A673 (cell line): Measurements from ENCODE around the gene RAB3C. TPM values are rescaled to one million over a fixed set of nuclear protein-coding genes. Genes with fewer than 3 reads are reported as not detected.

Source experiments
- BruUV-seq: library from RNA; stranded (reverse); fragments of 400-500 nt; replicated peaks from 2 replicates; lab custom pipeline; 2021; lab: Mats Ljungman, UMichigan
- CTCF ChIA-PET: fragments of 300-600 bp; sonication (Branson Sonifier 250); formaldehyde crosslinking; loops from one replicate; lab custom pipeline; 2022; ENCODE audit warnings: antibody characterized with exemption; lab: Charles Lee
- POLR2A ChIA-PET: fragments of 300-600 bp; sonication (Branson Sonifier 250); formaldehyde crosslinking; loops from one replicate; lab custom pipeline; 2022; ENCODE audit warnings: antibody characterized with exemption; ENCODE audit not compliant: low non-redundant PET; lab: Charles Lee
- DNase-seq: peaks from one replicate; pipeline ENCODE4 v3.0.0-alpha.2; 2015; ENCODE audit warnings: low spot score
- H3K27ac ChIP-seq: fragments of 200-600 bp; sonication (generic); 2 replicates; pipeline ENCODE4 v1.5.1; 2016; ENCODE audit warnings: mixed run types, low read depth, mild to moderate bottlenecking, mixed read lengths, antibody characterized with exemption, low read length; ENCODE audit not compliant: poor library complexity, severe bottlenecking
- H3K27me3 ChIP-seq: fragments of 200-600 bp; sonication (generic); replicated peaks from 2 replicates; pipeline ENCODE4 v1.6.1; 2017; ENCODE audit warnings: mixed run types, low read depth, mild to moderate bottlenecking, mixed read lengths, antibody characterized with exemption, low read length; ENCODE audit not compliant: insufficient read depth, poor library complexity
- H3K36me3 ChIP-seq: fragments of 200-600 bp; sonication (generic); 2 replicates; pipeline ENCODE4 v1.6.1; 2016; ENCODE audit warnings: mixed run types, mild to moderate bottlenecking, mixed read lengths, antibody characterized with exemption, low read length; ENCODE audit not compliant: insufficient read depth, poor library complexity, severe bottlenecking
- H3K4me1 ChIP-seq: fragments of 200-600 bp; sonication (generic); 2 replicates; pipeline ENCODE4 v1.6.1; 2017; ENCODE audit warnings: mixed run types, mild to moderate bottlenecking, mixed read lengths, antibody characterized with exemption, low read length; ENCODE audit not compliant: insufficient read depth, poor library complexity, severe bottlenecking
- H3K4me3 ChIP-seq: fragments of 200-600 bp; sonication (generic); 2 replicates; pipeline ENCODE4 v1.5.1; 2016; ENCODE audit warnings: low read depth, mixed run types, mild to moderate bottlenecking, mixed read lengths, low read length; ENCODE audit not compliant: poor library complexity, severe bottlenecking
- H3K9me3 ChIP-seq: fragments of 200-600 bp; sonication (generic); 2 replicates; pipeline ENCODE4 v1.6.1; 2016; ENCODE audit warnings: mixed run types, low read depth, mild to moderate bottlenecking, mixed read lengths, antibody characterized with exemption, low read length; ENCODE audit not compliant: poor library complexity, severe bottlenecking
- CTCF ChIP-seq: fragments of 300-800, 200-600 bp; sonication (generic); conservative IDR thresholded peaks from 2 replicates; pipeline ENCODE4 v1.5.1; 2017; ENCODE audit warnings: low read depth, mild to moderate bottlenecking, antibody characterized with exemption, low read length, moderate library complexity, mixed read lengths
- EZH2 ChIP-seq: fragments of 200-600 bp; sonication (generic); IDR thresholded peaks from 2 replicates; pipeline ENCODE4 v1.6.1; 2017; ENCODE audit warnings: borderline replicate concordance, low read depth, mild to moderate bottlenecking, mixed read lengths, antibody characterized with exemption, low read length; ENCODE audit not compliant: poor library complexity, severe bottlenecking
- intact Hi-C: fragments of 100-400 bp; cut with micrococcal nuclease; formaldehyde crosslinking; loops from one replicate; pipeline ENCODE4 v1.10.0; 2022; ENCODE audit not compliant: unreplicated experiment
- total RNA-seq: library from RNA; stranded (reverse); gene quantifications from 2 replicates; pipeline ENCODE4 v1.2.3, GENCODE V29; 2021

RAB3C gene
- total RNA-seq, 1 experiment from 2014 or later, result 0.64 TPM

GRCh38 chr5:58776559-58776958, 193.7 kb downstream of the RAB3C start:
- ChIA-PET POLR2A (no interaction called here), CTCF (no interaction called here)
- Histone ChIP-seq H3K36me3 (no peaks in the 10 kb centered on the region), H3K27me3 (peaks cover 2% of the 10 kb centered on the region), H3K4me3 (no peak overlapping the region), H3K4me1 (no peaks in the 10 kb centered on the region), H3K27ac (no peak overlapping the region), H3K9me3 (no peaks in the 10 kb centered on the region)
- BruUV-seq, result no TSS peak
- no peak for DNase-seq
- no peak for TF ChIP-seq CTCF
- TF ChIP-seq EZH2, result no peak
- intact Hi-C loops, result no loop called here

- CTCF ChIA-PET, result no interaction called here
- no peak overlapping the region for H3K4me3 ChIP-seq
- no peak overlapping the region for H3K27ac ChIP-seq
- no TSS peak for BruUV-seq
- intact Hi-C loops, result no loop called here
- H3K27me3 ChIP-seq, result peaks cover 2% of the 10 kb centered on the region
- no peaks in the 10 kb centered on the region for H3K9me3 ChIP-seq
- H3K36me3 ChIP-seq, result no peaks in the 10 kb centered on the region
- H3K4me1 ChIP-seq, result no peaks in the 10 kb centered on the region
- no peak for DNase-seq
- no peak for TF ChIP-seq CTCF
- no peak for TF ChIP-seq EZH2
- POLR2A ChIA-PET, result no interaction called here
Measured at GRCh38 chr5:58778888-58779287, 196.0 kb downstream of the RAB3C start.

- no peaks in the 10 kb centered on the region for H3K27me3 ChIP-seq
- CTCF ChIA-PET, result no interaction called here
- no TSS peak for BruUV-seq
- no peak overlapping the region for H3K27ac ChIP-seq
- DNase-seq, result no peak
- H3K4me1 ChIP-seq, result no peaks in the 10 kb centered on the region
- no peaks in the 10 kb centered on the region for H3K36me3 ChIP-seq
- TF ChIP-seq CTCF (no peak), EZH2 (no peak)
- no peak overlapping the region for H3K4me3 ChIP-seq
- no peaks in the 10 kb centered on the region for H3K9me3 ChIP-seq
- intact Hi-C loops, result no loop called here
- POLR2A ChIA-PET, result no interaction called here
Measured at GRCh38 chr5:58786035-58786434, 203.2 kb downstream of the RAB3C start.
